NB4 (cell line): ENCODE measurements around the gene CBLN3.

Experiments used
- DNase-seq: peaks from one replicate; pipeline ENCODE4 v3.0.0; 2010; ENCODE audit warnings: low read depth
- H3K4me3 ChIP-seq: one replicate; pipeline ENCODE4 v1.5.1; 2011; ENCODE audit warnings: mild to moderate bottlenecking, low read depth, low read length, moderate library complexity
- CTCF ChIP-seq: IDR thresholded peaks from one replicate; pipeline ENCODE4 v1.5.1; 2012; ENCODE audit warnings: low read depth, low read length
- MAX ChIP-seq: IDR thresholded peaks from 2 replicates; pipeline ENCODE4 v1.6.1; 2011; ENCODE audit warnings: low read depth, low read length
- MYC ChIP-seq: IDR thresholded peaks from 2 replicates; pipeline ENCODE4 v1.6.1; 2011; ENCODE audit warnings: low read depth, low read length
- POLR2A ChIP-seq: IDR thresholded peaks from 2 replicates; pipeline ENCODE4 v1.6.1; 2011; ENCODE audit warnings: mild to moderate bottlenecking; ENCODE audit not compliant: insufficient read length; ENCODE audit errors: extremely low read depth

CBLN3 gene

GRCh38 chr14:24440606-24441399, 11.3 kb upstream of the CBLN3 start:
- no peak for DNase-seq
- no peak overlapping the region for H3K4me3 ChIP-seq
- TF ChIP-seq MAX, result no peak
- no peak for TF ChIP-seq CTCF
- TF ChIP-seq POLR2A, result no peak
- no peak for TF ChIP-seq MYC

- no peak for DNase-seq
- TF ChIP-seq POLR2A, result no peak
- TF ChIP-seq MYC, result no peak
- no peak overlapping the region for H3K4me3 ChIP-seq
Measured at GRCh38 chr14:24439830-24440605, 10.6 kb upstream of the CBLN3 start.

GRCh38 chr14:24439257-24439656, 9.8 kb upstream of the CBLN3 start:
- TF ChIP-seq MYC (no peak), MAX (no peak), CTCF (no peak), POLR2A (no peak)
- no peak for DNase-seq
- H3K4me3 ChIP-seq, result no peak overlapping the region

GRCh38 chr14:24438223-24439097, 9.0 kb upstream of the CBLN3 start:
- no peak for TF ChIP-seq CTCF
- TF ChIP-seq MAX, result no peak
- TF ChIP-seq MYC, result no peak
- no peak for TF ChIP-seq POLR2A
- no peak for DNase-seq
- H3K4me3 ChIP-seq, result no peak overlapping the region

- H3K4me3 ChIP-seq, result no peak overlapping the region
- DNase-seq, result no peak
- TF ChIP-seq POLR2A (no peak), MYC (no peak), CTCF (no peak), MAX (no peak)
Measured at GRCh38 chr14:24437736-24438067, 8.2 kb upstream of the CBLN3 start.
